ENCODE data around the gene UVRAG.

- TF ChIP-seq POLR2A (IDR thresholded peaks at IDR 0.05; ENCODE audit: low read depth, low read length) (no peak), PAX5 (IDR thresholded peaks at IDR 0.05; ENCODE audit: insufficient read depth, low read length, severe bottlenecking) (no peak), TAF1 (IDR thresholded peaks at IDR 0.05; ENCODE audit: low read depth, low read length) (no peak)
These were observed 8.4 kb downstream of the UVRAG start for GRCh38 chr11:75823415-75823814.

Data from GM12891 (cell line).